Esophagus muscularis mucosa (tissue), 4 donors: ENCODE data around the gene GRM6. TPM values are rescaled to one million over a fixed set of nuclear protein-coding genes. Genes with fewer than 3 reads are reported as not detected.

Source experiments
- DNase-seq: peaks from one replicate; pipeline ENCODE4 v3.0.0-alpha.2; 2017; ENCODE audit errors: extremely low spot score
- H3K27ac ChIP-seq, 4 donors: fragments of 200-600 bp; sonication (generic); replicated peaks in 1 of 4; 1 replicate in 3 of 4; 2 replicates in 1 of 4; pipeline ENCODE4 v1.5.1; 2016 to 2019; ENCODE audit warnings: mild to moderate bottlenecking in 1 of 4
- H3K27me3 ChIP-seq, 4 donors: fragments of 200-600 bp; sonication (generic); one replicate each; pipeline versions ENCODE4 v1.5.1 to v1.6.0; 2016 to 2019
- H3K36me3 ChIP-seq, 4 donors: fragments of 200-600 bp; sonication (generic); one replicate each; pipeline ENCODE4 v1.5.1; 2016 to 2019
- H3K4me1 ChIP-seq, 4 donors: fragments of 200-600 bp; sonication (generic); one replicate each; pipeline ENCODE4 v1.5.1; 2016 to 2019
- H3K4me3 ChIP-seq, 4 donors: fragments of 200-600 bp; sonication (generic); 1 replicate in 2 of 4; 2 replicates in 2 of 4; pipeline ENCODE4 v1.5.1; 2016 to 2019; ENCODE audit warnings: mild to moderate bottlenecking in 4 of 4, moderate library complexity in 1 of 4
- H3K9me3 ChIP-seq, 4 donors: fragments of 200-600 bp; sonication (generic); 1 replicate in 3 of 4; 2 replicates in 1 of 4; pipeline ENCODE4 v1.5.1; 2016 to 2019
- EP300 ChIP-seq: sonication (generic); formaldehyde crosslinking; IDR thresholded peaks from one replicate; pipeline ENCODE4 v1.6.1; 2017; ENCODE audit warnings: antibody characterized with exemption
- POLR2A ChIP-seq: fragments of 450-650 bp; IDR thresholded peaks from one replicate; pipeline ENCODE4 v1.6.1; 2017; ENCODE audit warnings: antibody characterized with exemption, moderate library complexity, mild to moderate bottlenecking, low read depth
- POLR2AphosphoS5 ChIP-seq, 2 donors: sonication (generic); formaldehyde crosslinking; IDR thresholded peaks; one replicate each; pipeline ENCODE4 v1.6.1; 2017; ENCODE audit warnings: antibody characterized with exemption in 2 of 2
- WGBS: methylation state at CpG from one replicate; pipeline ENCODE4 v1.1.5; 2018; 5-methylcytosine and 5-hydroxymethylcytosine counted together
- intact Hi-C: fragments of 100-400 bp; cut with DNase I; formaldehyde crosslinking; loops from one replicate; pipeline ENCODE4 v1.15.1; 2023
- total RNA-seq, 4 donors: library from RNA; depleted of rRNA; stranded (reverse); fragments of >200 nt; gene quantifications; one replicate each; pipeline versions ENCODE4 v1.1.0 to v1.2.1, GENCODE V29; 2016
- TF ChIP-seq, protein P1 (sequence below), 3 experiments: fragments of 200-600 bp in 2 of 3; fragments of 450-650 bp in 1 of 3; sonication (generic) in 2 of 3; IDR thresholded peaks; one replicate each; pipeline ENCODE4 v1.5.1; 2017 to 2019; ENCODE audit warnings: antibody characterized with exemption in 3 of 3, mild to moderate bottlenecking in 2 of 3, moderate library complexity in 1 of 3

The GRM6 gene
- total RNA-seq, 4 donors from 2014 or later = not detected

DNA sequence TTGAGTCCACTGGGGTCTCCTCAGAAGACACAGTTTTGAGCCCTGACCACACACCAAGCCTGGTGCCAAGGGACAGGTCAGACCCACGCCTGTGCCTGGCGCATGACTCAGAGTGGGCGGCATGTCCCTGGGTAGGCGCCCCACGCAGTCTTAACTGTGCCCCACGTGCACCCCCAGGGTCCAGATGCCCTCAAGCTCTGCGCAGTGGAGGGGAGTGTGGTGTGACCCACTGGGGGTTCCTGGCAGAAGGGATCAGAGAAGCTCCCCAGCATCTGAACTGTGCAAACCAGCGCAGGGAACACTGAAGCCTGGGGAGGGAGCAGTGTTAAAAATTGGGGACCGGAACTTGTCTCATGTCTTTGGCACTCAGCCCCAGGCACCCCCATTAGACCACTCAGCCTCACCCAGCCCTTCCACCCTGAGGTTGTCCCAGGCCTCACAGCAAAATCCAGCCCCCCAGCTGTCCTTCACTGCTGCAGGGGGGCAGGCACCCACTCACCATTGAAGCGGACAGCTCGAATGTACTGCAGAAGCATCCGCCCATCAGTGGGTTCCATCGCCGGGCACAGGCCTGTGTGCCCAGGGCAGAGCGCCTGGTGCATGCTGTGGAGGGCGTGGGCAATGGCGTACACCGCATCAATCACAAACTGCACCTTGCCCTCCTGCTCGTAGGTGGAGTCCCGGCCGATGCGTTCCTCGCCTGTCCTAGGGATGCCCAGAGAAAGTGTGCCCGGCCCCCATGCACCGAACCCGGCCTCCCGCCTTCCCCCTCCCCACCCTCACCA is 6.5 kb downstream of the GRM6 start:
- H3K4me3 ChIP-seq = no peak overlapping the region
- peaks cover 0 to 28% (median 0%) of the 10 kb centered on the region in 4 donors for H3K27me3 ChIP-seq
- H3K36me3 ChIP-seq = no peaks in the 10 kb centered on the region
- intact Hi-C loops = no loop called here
- WGBS = 90% methylated on average over 14 of the region's 27 CpGs
- peaks cover 0 to 66% (median 49%) of the 10 kb centered on the region in 4 donors for H3K9me3 ChIP-seq
- TF ChIP-seq POLR2A = no peak
- no peak for TF ChIP-seq POLR2AphosphoS5 (IDR thresholded peaks at IDR 0.05)
- no peak for TF ChIP-seq EP300
- TF ChIP-seq, protein P1, sequence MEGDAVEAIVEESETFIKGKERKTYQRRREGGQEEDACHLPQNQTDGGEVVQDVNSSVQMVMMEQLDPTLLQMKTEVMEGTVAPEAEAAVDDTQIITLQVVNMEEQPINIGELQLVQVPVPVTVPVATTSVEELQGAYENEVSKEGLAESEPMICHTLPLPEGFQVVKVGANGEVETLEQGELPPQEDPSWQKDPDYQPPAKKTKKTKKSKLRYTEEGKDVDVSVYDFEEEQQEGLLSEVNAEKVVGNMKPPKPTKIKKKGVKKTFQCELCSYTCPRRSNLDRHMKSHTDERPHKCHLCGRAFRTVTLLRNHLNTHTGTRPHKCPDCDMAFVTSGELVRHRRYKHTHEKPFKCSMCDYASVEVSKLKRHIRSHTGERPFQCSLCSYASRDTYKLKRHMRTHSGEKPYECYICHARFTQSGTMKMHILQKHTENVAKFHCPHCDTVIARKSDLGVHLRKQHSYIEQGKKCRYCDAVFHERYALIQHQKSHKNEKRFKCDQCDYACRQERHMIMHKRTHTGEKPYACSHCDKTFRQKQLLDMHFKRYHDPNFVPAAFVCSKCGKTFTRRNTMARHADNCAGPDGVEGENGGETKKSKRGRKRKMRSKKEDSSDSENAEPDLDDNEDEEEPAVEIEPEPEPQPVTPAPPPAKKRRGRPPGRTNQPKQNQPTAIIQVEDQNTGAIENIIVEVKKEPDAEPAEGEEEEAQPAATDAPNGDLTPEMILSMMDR (IDR thresholded peaks at IDR 0.05) = no peak
- DNase-seq = no peak
- no peaks in the 10 kb centered on the region for H3K4me1 ChIP-seq
- no peak overlapping the region for H3K27ac ChIP-seq

DNA sequence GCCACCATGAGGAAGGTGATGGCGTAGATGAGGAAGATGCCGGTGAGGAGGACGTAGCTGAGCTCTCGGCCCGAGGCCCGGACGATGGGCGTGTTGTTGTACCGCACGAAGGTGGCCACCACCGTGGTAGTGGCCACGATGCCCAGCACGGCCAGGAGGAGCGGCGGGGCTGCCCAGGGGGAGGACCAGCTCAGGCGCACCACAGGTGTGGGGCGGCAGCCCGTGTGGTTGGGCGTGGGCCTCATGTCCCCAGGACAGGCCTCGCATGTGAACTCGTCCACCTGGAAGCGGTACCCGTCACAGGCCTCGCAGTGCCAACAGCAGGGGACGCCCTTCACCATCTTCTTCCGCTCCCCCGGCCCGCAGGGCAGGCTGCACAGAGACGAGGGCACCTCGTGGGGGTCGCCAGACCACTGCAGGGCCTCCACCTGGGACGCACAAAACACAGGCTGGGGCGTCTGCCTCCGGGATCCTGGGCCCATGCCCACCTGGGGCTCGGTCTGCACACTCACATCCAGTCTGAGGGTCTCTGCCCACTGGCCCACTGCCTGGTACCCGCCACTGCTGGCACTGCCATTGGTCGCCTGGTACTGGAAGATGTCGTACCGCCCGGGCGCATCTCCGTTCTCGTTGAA is 8.7 kb downstream of the GRM6 start:
- Histone ChIP-seq H3K36me3 (no peaks in the 10 kb centered on the region), H3K27me3 (peaks cover 0 to 8% (median 0%) of the 10 kb centered on the region in 4 donors), H3K27ac (no peak overlapping the region), H3K4me3 (no peak overlapping the region), H3K4me1 (no peaks in the 10 kb centered on the region), H3K9me3 (peaks cover 0 to 86% (median 63%) of the 10 kb centered on the region in 4 donors)
- intact Hi-C loops = no loop called here
- 96% methylated on average over 24 of the region's 43 CpGs for WGBS
- TF ChIP-seq POLR2A (no peak), POLR2AphosphoS5 (IDR thresholded peaks at IDR 0.05) (no peak), EP300 (no peak)
- TF ChIP-seq, protein P1 (IDR thresholded peaks at IDR 0.05) = no peak
- DNase-seq = no peak

DNA sequence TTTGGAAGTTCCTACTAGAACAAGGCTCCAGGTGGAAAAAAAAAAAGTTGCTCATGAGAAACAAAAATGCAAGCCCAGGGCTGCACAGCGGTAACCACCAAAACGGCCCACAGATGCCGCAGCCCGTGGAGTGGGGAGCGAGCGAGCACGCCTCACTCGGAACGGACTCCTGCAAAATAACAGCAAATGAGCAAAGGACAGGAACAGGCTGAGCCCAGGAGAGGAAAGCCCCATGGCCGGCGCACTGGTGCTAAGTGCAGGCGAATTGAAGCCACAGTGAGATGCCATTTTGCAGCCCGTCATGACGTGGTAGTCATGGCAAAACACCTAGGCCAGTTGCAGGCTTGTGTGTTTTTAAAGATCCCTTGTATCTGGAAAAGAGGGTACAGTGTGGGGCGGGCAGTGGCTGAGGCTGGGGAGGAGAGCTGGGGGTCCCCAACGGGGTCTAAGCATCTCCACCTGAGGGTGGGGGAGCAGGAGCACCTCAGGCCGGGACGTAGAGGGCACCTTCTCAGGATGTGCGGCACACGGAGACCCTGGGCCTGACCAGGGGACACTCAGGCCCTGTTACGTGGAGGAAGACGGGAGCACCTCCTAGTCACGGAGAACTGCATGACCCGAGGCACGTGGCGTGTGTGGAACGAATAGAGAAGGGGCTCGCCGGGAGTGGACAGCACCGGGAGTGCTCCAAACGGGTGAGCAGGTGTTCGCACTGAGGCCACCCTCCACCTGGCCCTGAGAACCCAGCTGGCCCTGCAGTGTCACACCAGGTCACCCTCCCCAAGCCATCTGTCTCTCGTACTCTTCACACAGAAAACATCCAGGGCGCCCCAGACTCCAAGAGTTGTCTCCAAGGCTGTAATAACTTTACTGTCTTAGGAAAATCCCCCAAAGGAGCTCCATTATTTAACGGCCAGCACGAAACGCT is 10.7 kb downstream of the GRM6 start:
- Histone ChIP-seq H3K9me3 (peaks cover 0 to 90% (median 74%) of the 10 kb centered on the region in 4 donors), H3K4me3 (no peak overlapping the region), H3K27ac (no peak overlapping the region), H3K4me1 (no peaks in the 10 kb centered on the region), H3K27me3 (no peaks in the 10 kb centered on the region), H3K36me3 (peaks cover 0 to 3% (median 0%) of the 10 kb centered on the region in 4 donors)
- 93% methylated on average over 36 of the region's 37 CpGs for WGBS
- TF ChIP-seq POLR2AphosphoS5 (IDR thresholded peaks at IDR 0.05) (no peak), EP300 (no peak), POLR2A (no peak)
- TF ChIP-seq, protein P1 (IDR thresholded peaks at IDR 0.05) = no peak
- no peak for DNase-seq
- intact Hi-C loops = no loop called here

DNA sequence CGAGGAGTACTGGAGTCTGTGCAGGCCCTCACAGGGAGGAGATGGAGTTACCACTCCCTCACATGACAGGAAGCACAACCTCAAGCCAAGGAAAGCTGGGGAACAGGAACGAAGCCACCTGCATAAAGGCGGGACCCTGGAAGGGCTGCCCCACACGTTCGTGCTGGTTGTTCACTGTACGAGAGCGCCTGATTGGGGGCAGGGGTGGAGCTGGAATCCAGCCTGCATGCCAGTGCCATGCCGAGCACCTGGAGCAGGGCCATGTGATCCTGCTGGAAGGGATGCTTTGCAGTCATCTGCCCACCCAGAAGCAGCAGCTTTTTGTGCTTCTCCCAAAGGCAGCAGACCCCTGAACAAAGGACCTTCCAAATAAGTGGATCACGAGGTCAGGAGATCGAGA is 11.4 kb downstream of the GRM6 start:
- no peak overlapping the region for H3K4me3 ChIP-seq
- no peak overlapping the region for H3K27ac ChIP-seq
- no peaks in the 10 kb centered on the region for H3K27me3 ChIP-seq
- peaks cover 0 to 8% (median 0%) of the 10 kb centered on the region in 4 donors for H3K36me3 ChIP-seq
- no peak for TF ChIP-seq EP300
- TF ChIP-seq POLR2AphosphoS5 (IDR thresholded peaks at IDR 0.05) = no peak
- TF ChIP-seq, protein P1 (IDR thresholded peaks at IDR 0.05) = no peak
- no peak for TF ChIP-seq POLR2A
- intact Hi-C loops = no loop called here
- H3K9me3 ChIP-seq = peaks cover 0 to 90% (median 76%) of the 10 kb centered on the region in 4 donors
- WGBS = 83% methylated on average over 7 of the region's 10 CpGs
- no peaks in the 10 kb centered on the region for H3K4me1 ChIP-seq
- DNase-seq = no peak
